ENCODE measurements around the gene HOXC5. TPM values are rescaled to one million over a fixed set of nuclear protein-coding genes. Genes with fewer than 3 reads are reported as not detected.
A peak's percentile ranks its signal among the peaks of the same experiment; 100 is the strongest.

The HOXC5 gene
- total RNA-seq, 1 donor from 2014 or later = 2.7 TPM

DNA sequence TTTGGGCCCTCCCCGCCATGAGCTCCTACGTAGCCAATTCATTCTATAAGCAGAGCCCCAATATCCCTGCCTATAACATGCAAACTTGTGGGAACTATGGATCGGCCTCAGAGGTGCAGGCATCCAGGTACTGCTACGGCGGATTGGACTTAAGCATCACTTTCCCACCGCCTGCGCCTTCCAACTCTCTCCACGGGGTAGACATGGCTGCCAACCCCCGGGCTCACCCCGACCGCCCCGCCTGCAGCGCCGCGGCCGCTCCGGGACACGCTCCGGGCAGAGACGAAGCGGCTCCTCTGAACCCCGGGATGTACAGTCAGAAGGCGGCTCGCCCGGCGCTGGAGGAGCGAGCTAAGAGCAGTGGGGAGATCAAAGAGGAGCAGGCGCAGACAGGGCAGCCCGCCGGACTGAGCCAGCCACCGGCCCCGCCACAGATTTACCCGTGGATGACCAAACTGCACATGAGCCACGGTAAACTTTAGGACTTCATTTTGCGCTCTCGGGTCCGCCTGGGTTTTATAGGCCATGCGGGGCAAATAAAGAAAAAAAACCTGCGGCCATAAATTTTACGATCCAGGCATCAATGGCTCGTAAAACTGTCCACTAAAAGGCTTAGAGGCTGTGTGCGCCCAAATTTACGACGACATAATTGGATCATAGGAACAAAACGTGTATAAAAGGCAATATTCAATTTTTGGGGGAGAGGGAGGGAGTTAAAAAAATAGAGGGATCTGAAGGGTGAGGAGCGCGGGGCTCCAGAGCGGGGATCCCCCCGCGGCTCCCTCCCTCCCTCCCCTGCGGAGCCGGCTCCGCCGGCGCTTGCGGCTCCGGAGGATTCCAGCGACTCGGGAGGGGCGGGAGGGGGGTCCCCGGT, 493 bp downstream of the HOXC5 start:
- H3K4me1 Mint-ChIP-seq (ENCODE audit: low read depth) = peaks cover 22% of the 10 kb centered on the region
- peak overlapping the region; percentile 86 for H3K27ac Mint-ChIP-seq
- H3K4me3 Mint-ChIP-seq (ENCODE audit: low read depth) = peak overlapping the region; percentile 80
- no peaks in the 10 kb centered on the region for H3K9me3 Mint-ChIP-seq (ENCODE audit: low read depth)
- TF ChIP-seq, protein P1, sequence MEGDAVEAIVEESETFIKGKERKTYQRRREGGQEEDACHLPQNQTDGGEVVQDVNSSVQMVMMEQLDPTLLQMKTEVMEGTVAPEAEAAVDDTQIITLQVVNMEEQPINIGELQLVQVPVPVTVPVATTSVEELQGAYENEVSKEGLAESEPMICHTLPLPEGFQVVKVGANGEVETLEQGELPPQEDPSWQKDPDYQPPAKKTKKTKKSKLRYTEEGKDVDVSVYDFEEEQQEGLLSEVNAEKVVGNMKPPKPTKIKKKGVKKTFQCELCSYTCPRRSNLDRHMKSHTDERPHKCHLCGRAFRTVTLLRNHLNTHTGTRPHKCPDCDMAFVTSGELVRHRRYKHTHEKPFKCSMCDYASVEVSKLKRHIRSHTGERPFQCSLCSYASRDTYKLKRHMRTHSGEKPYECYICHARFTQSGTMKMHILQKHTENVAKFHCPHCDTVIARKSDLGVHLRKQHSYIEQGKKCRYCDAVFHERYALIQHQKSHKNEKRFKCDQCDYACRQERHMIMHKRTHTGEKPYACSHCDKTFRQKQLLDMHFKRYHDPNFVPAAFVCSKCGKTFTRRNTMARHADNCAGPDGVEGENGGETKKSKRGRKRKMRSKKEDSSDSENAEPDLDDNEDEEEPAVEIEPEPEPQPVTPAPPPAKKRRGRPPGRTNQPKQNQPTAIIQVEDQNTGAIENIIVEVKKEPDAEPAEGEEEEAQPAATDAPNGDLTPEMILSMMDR (IDR thresholded peaks at IDR 0.05; ENCODE audit: unreplicated experiment) = no peak
- no peaks in the 10 kb centered on the region for H3K36me3 Mint-ChIP-seq (ENCODE audit: insufficient read depth)
- DNase-seq (ENCODE audit: low spot score, unreplicated experiment) = no peak
- peaks cover 84% of the 10 kb centered on the region for H3K27me3 Mint-ChIP-seq

DNA sequence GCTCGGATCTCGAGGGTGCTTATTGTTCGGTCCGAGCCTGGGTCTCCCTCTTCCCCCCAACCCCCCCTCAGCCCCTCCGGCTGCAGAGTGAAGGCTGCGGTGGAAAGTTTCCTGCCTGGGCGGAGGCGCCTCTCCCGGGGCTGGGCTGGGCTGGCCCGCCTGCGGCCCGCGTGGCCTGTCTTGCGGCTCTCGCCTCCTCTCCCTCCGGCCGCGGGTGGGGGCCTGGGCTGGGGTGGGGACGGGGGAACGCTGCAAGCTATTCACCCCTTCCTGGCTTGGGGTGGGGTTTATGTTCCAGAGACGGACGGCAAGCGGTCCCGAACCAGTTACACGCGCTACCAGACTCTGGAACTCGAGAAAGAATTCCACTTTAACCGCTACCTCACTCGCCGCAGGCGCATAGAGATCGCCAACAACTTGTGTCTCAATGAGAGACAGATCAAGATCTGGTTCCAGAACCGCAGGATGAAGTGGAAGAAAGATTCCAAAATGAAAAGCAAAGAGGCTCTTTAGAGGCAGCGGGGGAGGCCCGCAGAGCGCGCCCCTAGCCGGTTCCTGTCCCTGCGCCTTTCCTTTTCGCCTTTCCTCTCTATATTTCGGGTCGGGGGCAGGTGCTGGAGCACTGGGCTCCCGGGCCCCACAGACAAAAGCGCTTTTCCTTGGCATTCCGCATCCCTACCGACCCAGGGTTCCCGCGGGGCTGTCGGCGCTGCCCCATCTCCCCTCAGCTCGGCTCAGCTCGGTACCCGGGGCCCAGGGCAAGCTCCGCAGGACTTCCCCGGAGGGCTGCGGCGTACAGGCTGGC, 1.3 kb downstream of the HOXC5 start:
- Mint-ChIP-seq H3K9me3 (ENCODE audit: low read depth) (no peaks in the 10 kb centered on the region), H3K27me3 (peaks cover 87% of the 10 kb centered on the region), H3K36me3 (ENCODE audit: insufficient read depth) (no peaks in the 10 kb centered on the region), H3K27ac (no peak overlapping the region), H3K4me1 (ENCODE audit: low read depth) (peaks cover 20% of the 10 kb centered on the region), H3K4me3 (ENCODE audit: low read depth) (peak overlapping the region; percentile 65)
- TF ChIP-seq, protein P1 (IDR thresholded peaks at IDR 0.05; ENCODE audit: unreplicated experiment) = no peak
- DNase-seq (ENCODE audit: low spot score, unreplicated experiment) = no peak

DNA sequence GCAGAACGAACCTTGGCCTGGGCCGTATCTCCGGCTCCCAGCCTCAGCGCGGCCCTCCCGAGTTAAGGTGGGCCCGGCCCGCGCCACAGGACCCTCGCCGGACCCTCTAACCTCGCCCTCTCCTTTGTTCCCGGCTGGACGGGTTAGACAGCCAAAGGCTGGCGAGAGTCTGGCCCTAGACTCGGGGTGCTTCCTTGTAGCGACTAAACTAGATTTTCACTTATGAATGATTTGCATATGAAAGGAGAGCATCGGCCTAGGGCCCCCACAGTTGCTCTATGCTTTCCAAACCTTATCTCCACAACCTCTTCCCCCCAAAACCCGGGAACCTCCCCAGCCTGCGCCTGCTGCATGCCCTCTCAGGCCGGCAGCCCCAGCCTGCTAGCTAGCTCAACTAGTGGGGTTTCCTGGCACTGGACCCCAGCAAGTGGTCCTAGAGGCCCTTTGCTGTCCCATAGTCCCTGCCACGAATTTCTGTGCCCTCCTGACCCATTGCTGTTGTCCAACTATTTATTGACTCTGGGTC, 2.0 kb downstream of the HOXC5 start:
- no peak for DNase-seq (ENCODE audit: low spot score, unreplicated experiment)
- peaks cover 88% of the 10 kb centered on the region for H3K27me3 Mint-ChIP-seq
- H3K36me3 Mint-ChIP-seq (ENCODE audit: insufficient read depth) = no peaks in the 10 kb centered on the region
- peak overlapping the region; percentile 42 for H3K27ac Mint-ChIP-seq
- TF ChIP-seq, protein P1 (IDR thresholded peaks at IDR 0.05; ENCODE audit: unreplicated experiment) = no peak
- H3K9me3 Mint-ChIP-seq (ENCODE audit: low read depth) = no peaks in the 10 kb centered on the region
- H3K4me3 Mint-ChIP-seq (ENCODE audit: low read depth) = peak overlapping the region; percentile 65
- H3K4me1 Mint-ChIP-seq (ENCODE audit: low read depth) = peaks cover 19% of the 10 kb centered on the region

DNA sequence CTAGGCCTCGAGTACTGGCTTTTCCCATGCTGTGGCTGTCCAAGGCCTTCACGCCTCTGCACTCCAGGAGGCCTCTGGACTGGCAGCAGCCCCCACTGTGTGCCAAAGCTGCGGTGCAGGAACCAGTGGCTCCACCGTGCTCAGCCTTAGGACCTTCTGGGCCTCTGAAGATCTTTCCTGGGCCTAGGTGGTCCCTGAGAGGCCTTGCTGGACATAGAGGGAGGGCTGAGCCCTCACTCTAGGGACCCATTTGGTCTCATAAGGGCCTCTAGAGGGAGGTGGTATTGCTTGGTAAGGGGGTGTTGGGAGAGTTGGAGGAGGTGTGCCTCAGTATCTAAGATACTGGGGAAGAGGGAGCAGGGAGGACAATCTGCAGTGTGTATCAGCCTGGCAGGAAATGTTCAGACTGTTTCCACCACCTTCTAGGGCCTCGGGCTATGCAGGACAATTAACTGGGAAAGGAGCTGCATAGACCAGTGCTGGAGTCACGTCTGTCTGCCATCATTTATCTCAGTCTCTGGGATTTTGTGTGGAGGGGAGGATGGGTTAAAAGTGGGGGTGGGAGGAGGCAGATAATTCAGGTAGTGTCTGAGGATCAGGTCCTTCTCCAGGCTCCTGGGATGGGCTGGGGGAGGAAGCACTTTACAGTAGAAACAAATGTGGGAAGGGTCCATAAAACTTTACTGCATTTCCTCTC, 2.9 kb downstream of the HOXC5 start:
- DNase-seq (ENCODE audit: low spot score, unreplicated experiment) = no peak
- Mint-ChIP-seq H3K27me3 (peaks cover 89% of the 10 kb centered on the region), H3K36me3 (ENCODE audit: insufficient read depth) (no peaks in the 10 kb centered on the region), H3K4me1 (ENCODE audit: low read depth) (peaks cover 16% of the 10 kb centered on the region), H3K9me3 (ENCODE audit: low read depth) (no peaks in the 10 kb centered on the region), H3K27ac (peak overlapping the region; percentile 83), H3K4me3 (ENCODE audit: low read depth) (no peak overlapping the region)
- TF ChIP-seq, protein P1 (IDR thresholded peaks at IDR 0.05; ENCODE audit: unreplicated experiment) = no peak
